Measurements from ENCODE around the gene MLST8.

MLST8 gene

DNA sequence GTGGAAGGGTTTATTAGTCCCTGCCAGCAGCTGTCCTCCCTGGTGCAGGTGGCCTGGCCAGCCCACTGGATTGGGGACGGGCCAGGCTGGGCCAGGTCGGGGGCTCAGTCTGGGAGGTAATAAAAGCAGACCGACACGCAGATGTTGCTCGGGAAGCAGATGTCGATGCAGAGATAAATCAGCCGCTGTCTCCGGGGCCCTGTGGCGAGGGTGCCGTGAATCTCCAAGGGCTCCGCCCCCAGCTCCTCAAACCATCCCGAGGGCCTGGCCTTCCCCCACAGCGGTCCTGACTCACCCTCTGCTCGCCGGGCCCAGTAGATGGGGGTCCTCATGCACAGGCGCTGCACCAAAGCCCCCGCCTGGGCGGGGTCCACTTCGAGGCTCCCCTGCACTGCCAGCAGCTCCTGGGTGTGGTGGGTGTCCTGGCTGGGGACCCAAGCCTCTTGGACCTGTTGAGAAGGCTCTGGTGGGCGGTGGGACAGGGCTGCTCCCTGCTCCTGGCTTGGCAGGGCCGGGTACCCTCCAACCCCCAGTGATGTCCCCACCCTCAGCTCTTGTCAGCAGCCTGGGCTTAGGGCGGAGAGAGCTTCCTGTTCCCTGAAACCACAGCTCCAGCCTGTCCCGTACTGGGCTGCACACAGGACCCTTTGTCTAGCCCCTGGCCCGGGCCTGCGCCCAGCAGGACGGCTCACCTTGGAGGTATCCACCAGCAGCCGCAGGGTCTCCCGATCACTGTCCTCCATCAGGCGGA lies 4.2 kb downstream of the MLST8 start:
- no peak for DNase-seq

DNA sequence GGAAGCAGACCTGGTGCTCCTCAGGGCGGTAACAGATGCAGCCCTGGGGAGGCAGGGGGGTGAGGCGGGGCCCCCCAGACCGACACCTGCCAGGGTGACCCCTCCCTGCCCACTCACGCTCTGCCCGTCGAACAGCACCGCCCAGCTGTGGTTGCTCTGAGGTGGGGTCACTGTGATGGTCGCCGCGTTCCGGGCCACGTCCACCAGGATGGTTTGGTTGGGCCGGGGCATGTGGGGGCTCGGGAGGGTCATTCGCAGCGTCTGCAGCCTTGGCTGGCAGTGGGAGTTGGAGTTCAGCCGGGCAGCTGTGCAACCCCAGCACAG lies 4.7 kb downstream of the MLST8 start:
- no peak for DNase-seq

DNA sequence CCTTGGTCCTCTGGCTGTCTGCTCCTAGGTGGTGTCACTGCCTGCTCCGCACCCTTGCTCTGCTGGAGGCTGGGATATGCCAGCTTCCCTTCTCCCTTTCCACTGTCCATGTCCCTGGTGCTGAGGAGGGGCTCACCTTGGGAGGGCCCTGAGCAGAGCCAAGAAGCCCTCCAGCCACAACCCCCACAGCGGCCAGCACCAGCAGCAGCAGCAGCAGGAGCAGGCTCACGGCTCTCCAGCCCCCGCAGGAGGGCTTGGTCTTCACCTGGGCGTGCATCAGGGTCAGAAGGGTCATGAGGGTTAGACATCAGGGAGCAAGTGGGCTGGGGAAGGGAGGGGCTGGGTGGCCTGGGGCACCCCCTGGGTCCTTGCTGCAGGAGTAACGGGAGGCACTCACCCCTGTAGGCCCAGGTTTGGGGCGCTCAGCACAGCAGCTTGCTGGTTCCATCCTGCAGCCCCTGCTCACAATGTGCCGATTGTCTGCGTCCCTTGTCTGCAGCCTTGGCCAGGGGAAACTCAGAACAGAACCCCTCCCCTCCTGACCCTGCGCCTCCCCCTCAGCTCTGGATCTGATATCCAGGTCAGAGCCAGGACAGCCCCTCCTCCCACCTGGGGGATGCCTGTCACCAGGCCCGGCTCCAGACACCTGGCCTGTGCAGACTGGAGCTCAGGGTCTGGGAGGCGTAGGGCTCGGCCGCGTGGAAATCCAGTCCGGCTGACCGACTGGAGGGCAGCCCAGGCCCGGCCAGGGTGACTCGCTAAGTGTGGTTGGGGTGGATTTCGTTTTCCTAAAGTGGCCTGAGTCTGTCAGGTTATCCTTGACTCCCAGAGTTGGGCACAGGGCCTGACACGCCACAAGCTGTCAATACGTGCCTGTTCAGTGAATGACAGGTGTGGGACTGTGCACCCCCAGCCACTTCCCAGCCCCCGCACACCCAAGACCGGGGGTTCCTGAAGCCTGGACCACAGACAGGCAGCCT lies 5.4 kb downstream of the MLST8 start, which contains the start of gene BRICD5:
Gene BRICD5 (minus strand): TSS at position 478 of the 980 bp plus-strand sequence. CDS start 30 bp downstream, at position 448.
- no peak for DNase-seq

GRCh38 chr16:2211923-2212347 lies 6.7 kb downstream of the MLST8 start:
- no peak for DNase-seq

- no peak for DNase-seq
These were observed 7.4 kb downstream of the MLST8 start for GRCh38 chr16:2212362-2213324.

DNA sequence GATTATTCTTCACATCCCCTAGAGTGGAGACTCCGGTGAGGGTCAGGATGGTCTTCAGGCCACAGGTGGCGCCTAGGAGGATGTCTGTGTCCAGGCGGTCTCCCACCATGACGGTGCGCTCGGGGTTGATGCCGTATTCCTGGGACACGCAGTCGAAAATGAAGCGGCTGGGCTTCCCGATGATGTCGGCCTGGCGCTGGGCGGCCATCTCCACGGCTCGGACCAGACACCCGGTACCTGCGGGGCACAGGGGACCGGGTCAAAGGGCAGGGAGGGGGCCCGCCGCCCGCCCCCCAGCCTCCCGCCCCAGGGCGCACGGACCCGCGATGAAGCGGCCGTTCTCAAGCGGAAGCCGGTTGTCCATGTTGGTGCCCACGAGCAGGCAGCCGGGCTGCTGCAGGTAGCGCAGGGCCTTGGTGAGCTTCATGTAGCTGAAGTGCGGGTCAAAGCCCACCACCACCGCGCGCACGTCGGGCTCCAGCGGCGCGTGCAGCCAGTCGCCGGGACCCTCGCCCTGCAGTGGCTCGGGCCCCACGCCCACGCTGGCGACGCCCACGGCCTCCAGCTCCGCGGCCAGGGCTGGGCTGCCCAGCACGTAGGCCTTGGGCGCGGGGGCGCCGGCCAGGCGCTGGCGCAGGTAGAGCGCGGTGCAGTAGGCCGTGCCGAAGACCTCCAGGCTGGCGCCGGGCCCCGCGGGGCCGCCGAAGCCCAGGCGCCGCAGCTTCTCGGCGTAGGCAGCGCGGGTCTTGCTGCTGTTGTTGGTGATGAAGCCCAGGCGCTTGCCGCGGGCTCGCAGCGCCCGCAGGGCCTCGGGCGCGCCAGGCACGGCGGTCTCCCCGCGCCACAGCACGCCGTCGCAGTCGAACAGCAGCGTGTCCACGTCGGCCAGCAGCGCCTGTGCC lies 8.8 kb downstream of the MLST8 start:
- DNase-seq = no peak

DNA sequence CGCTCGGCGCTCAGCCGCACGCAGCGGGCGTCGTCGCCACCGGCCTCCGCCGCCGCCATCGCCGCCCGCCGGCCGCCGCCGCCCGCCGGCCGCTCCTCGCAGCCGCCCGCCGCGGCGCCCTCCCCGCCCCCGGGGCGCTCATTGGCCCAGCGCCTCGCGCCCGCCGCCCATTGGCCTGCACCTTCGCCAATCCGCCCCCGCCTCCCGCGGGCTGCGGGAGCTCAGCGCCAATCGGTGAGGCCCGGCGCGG lies 9.4 kb downstream of the MLST8 start, which contains the start of gene PGP:
Gene PGP (minus strand): TSS at position 122 of the 250 bp plus-strand sequence. CDS start 63 bp downstream, at position 59.
- no peak for DNase-seq

DNA sequence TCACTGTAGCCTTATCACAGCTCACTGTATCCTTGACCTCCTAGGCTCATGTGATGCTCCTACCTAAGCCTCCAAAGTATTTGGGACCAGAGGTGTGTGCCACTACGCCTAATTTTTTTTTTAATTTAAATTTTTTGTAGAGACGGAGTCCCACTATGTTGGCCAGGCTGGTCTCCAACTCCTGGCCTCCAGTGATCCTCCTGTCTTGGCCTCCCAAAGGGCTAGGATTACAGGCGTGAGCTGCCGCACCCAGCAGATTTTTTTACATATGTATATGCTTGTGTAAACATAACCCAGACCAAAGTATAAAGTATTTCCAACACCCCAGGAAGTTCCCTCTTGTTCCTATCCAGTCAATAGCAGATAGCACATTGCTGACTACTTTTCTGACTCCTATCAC lies 11.1 kb downstream of the MLST8 start:
- no peak for DNase-seq

GRCh38 chr16:2223221-2223941 lies 18.1 kb downstream of the MLST8 start, which contains the start of gene E4F1:
Gene E4F1 (plus strand): TSS chr16:2223591. CDS start chr16:2223614, 23 bp downstream.
- peak; percentile 99 for DNase-seq

DNA sequence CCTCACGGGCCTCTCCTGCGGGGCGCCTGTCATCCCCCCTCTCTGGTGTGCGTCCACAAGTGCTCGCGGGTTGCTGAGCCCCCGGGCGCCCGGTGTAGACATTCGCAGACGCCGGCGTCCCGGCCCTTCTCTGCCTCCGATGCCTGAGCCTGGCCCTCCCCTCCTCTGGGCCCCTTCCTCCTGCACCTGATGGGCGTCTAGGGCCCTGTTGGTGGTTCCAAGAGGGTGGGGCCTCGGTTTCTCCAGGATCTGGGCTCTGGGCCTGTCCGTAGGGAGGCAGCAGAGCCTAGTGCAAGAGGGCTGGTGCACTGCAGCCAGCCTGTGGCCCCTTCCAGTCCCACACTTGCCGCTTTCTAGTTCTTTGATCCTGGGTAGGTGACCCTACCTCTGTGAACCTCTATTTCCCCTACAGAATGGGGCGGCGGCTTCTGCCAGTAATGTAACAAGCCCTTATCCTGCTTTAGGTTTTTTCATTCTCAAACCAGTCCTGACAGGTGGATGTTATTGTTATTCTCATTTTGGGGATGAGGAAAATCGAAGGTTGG lies 18.8 kb downstream of the MLST8 start:
- DNase-seq = peak in 1 of 2 experiments; percentile 4

DNA sequence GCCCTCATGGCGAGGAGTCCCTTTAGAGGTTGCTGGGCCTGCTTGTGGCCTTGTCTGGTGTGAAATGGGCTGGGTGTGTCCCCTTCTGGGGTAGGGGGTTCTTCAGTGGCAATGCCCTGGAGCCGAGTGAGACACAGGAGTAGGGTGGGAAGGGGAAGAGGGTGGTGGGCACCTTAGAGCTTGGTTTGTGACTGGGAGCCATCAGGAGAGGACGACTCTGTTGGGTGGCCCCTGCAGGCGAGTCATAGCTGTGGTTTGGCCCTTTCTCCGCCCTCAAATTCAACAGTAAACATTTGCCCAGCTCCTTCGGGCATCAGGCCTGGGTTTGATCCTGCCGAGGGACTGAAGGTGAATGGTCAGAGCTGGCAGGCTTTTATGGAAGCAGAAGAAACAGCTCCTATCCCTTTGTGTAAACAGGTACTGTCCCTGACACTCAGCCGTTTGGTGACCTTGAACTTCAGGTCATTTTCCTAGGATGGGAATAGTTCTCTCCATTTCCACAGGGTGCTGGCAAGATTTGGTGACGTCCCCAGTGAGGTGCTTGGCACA lies 21.1 kb downstream of the MLST8 start:
- no peak for DNase-seq

GRCh38 chr16:2226918-2227317 lies 21.7 kb downstream of the MLST8 start:
- no peak for DNase-seq

DNA sequence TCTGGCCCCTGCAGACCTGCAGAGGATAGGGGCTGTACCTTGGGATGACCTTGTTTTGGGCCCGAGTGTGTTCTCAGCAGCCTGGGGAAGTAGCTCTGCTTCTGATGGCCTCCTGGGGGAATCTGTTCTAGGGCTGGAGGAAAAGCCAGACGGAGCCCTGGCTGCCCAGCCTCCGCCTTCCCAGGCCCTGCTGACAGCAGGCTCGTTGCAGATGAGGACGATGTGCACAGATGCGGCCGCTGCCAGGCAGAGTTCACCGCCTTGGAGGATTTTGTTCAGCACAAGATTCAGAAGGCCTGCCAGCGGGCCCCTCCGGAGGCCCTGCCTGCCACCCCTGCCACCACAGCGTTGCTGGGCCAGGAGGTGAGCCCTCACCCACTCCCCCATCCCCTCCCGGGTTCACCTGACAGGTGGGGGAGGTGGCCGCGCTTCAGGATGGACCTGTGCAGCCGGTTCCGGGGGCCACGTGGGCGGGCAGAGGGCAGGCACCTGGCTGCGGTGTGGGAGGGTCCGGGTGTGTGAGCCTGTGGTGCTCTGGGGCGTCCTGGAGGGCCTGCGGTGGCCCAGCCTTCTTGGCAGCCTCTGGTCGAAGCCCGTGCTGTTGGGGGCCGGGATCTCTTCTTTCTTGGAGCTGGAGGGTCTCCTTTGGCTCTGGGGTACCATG lies 23.0 kb downstream of the MLST8 start:
- no peak for DNase-seq

GRCh38 chr16:2229091-2229490 lies 23.8 kb downstream of the MLST8 start:
- DNase-seq = no peak

GRCh38 chr16:2229632-2230250 lies 24.5 kb downstream of the MLST8 start:
- no peak for DNase-seq

DNA sequence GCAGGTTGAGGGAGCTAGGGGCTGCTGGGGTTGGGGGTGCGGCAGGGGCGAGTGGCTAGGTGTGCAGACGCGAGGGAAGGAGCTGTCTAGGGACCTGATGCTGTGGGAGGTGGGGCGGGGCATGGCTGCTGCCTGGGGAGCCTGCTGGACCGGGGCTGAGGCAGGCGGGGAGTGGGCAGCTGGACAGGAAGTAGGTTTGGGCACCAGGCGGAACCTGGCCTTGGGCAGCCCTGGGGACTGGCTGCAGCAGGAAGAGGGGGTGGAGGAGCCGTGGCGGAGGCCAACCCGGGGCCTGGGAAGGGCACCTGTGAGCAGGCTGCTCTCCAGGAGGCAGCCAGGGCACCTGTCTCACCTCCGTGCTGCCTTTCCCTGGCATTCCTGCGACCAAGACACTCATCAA lies 25.1 kb downstream of the MLST8 start:
- DNase-seq = no peak

- no peak for DNase-seq
These were observed 26.0 kb downstream of the MLST8 start for GRCh38 chr16:2231016-2231931.
